Measurements from ENCODE around the gene SCAF1. TPM values are rescaled to one million over a fixed set of nuclear protein-coding genes. Genes with fewer than 3 reads are reported as not detected.

The SCAF1 gene
- total and polyA plus RNA-seq, 9 of the 15 experiments (the other 6 are each of a cell fraction or from before 2014, with no cell fraction given), result 0.20 to 79.0 (median 4.9) TPM

GRCh38 chr19:49677901-49678674 lies 36.1 kb downstream of the SCAF1 start (continued):
- TF ChIP-seq ZBTB11 (CRISPR knock-in tag; IDR thresholded peaks at IDR 0.05) (peak in 1 of 3 experiments; percentile 34; a peak in 1 of 6 replicates), ZNF121 (CRISPR knock-in tag; conservative IDR thresholded peaks at IDR 0.05) (no peak), POLR2AphosphoS5 (IDR thresholded peaks at IDR 0.05; ENCODE audit: control insufficient read depth, insufficient read depth, low read depth, low read length) (peak; percentile 12; the same call in 1 of the 2 replicates), TCF7 (IDR thresholded peaks at IDR 0.05; ENCODE audit: borderline replicate concordance) (no peak), MTA1 (IDR thresholded peaks at IDR 0.05; ENCODE audit: borderline replicate concordance) (0 out of 2 replicates have a peak, but pooled peaks have one; percentile 10), SIN3A (IDR thresholded peaks at IDR 0.05; ENCODE audit: borderline replicate concordance in 2 of 2, control insufficient read depth in 1 of 2, low read depth in 2 of 2, low read length in 2 of 2) (peak; percentile 3 to 43; a peak in 2 of 4 replicates), RB1 (IDR thresholded peaks at IDR 0.05; ENCODE audit: low read depth) (0 out of 2 replicates have a peak, but pooled peaks have one; percentile 12), MTA3 (IDR thresholded peaks at IDR 0.05; ENCODE audit: borderline replicate concordance) (no peak), ARID4B (CRISPR knock-in tag; IDR thresholded peaks at IDR 0.05) (no peak), ZBTB17 (CRISPR knock-in tag; IDR thresholded peaks at IDR 0.05) (no peak), ZNF780A (CRISPR knock-in tag; IDR thresholded peaks at IDR 0.05) (no peak), STAG1 (CRISPR knock-in tag; IDR thresholded peaks at IDR 0.05; ENCODE audit: borderline replicate concordance) (peak; percentile 70; the same call in 1 of the 2 replicates), EGR1 (conservative IDR thresholded peaks at IDR 0.05) (peak; percentile 38; the same call in 1 of the 2 replicates), MAX (CRISPR knock-in tag; IDR thresholded peaks at IDR 0.05) (no peak), ZNF785 (CRISPR knock-in tag; IDR thresholded peaks at IDR 0.05) (no peak), RCOR1 (IDR thresholded peaks at IDR 0.05; ENCODE audit: borderline replicate concordance in 1 of 2, low read depth in 2 of 2, low read length in 2 of 2) (0 out of 4 replicates have a peak, but pooled peaks of 1 of the 2 experiments have one; percentile 39), E2F4 (CRISPR knock-in tag; IDR thresholded peaks at IDR 0.05; ENCODE audit: low read depth) (no peak)

Data from K562 (cell line).